ENCODE results near the gene ATP11B. TPM values are rescaled to one million over a fixed set of nuclear protein-coding genes. Genes with fewer than 3 reads are reported as not detected.
A peak's percentile ranks its signal among the peaks of the same experiment; 100 is the strongest.

ATP11B gene
- 100 to 1,000 TPM in 1 of 2 donors, 10 to 100 TPM in 1; 91.1 to 105 TPM for total RNA-seq

DNA sequence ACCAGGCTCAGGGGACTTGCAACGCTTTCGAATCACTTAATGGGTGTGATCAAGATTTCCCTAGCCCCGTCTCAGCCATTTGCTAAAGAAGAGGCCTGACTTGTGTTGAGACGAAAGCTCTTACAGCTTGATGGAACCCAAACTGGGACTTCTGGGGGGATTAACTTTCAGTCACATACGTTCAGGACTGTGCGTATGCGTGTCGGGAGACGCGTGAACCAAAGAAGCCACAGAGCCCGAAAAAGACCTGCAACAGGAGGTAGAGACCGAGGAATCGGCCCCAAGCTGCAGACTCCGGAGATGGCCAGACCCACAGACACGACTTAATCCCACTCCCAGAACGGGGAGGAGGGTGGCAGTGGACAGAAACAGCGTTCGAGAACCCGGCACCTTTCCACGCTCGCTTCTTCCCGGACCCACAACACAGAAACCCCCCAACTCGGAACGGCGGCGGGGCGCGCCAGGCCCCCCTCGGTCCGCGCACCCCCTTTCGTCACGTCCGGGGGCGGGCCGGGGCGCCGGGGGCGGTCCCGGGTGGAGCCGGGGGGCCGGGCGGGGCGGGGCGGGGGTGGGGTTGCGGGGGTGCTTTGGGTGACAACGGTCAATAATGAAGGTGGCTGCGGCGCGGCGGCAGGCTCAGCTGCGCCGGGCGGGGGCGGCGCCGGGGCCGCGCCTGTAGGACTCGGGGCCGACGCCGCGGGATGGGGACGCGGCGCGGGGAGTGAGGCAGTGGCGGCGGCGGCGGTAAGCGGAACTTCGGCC, at the start of gene ATP11B:
Gene ATP11B, plus strand, starts transcription at position 604 of the 762 bp plus-strand sequence. CDS start 256 bp downstream, outside the sequence.
- Mint-ChIP-seq H3K27ac (peak within 1 kb of the TSS; percentile 100), H3K27me3 (ENCODE audit: low read depth) (peaks cover 2% of the 10 kb centered on the region), H3K4me1 (ENCODE audit: low read depth) (peaks cover 25% of the 10 kb centered on the region), H3K36me3 (ENCODE audit: insufficient read depth in 2 of 2) (peaks cover 6 to 10% of the 10 kb centered on the region in 2 donors), H3K9me3 (no peaks in the 10 kb centered on the region), H3K4me3 (peak within 1 kb of the TSS; percentile 90 to 99)
- DNase-seq (peak; percentile 81 to 86), ATAC-seq (replicated peaks in 1 of 2) (peak; percentile 82 to 83)

- H3K9me3 Mint-ChIP-seq: no peaks in the 10 kb centered on the region
- H3K36me3 Mint-ChIP-seq (ENCODE audit: insufficient read depth in 2 of 2): no peaks in the 10 kb centered on the region
- no peaks in the 10 kb centered on the region for H3K27me3 Mint-ChIP-seq (ENCODE audit: low read depth)
- H3K27ac Mint-ChIP-seq: no peak overlapping the region
- no peak for ATAC-seq (replicated peaks in 1 of 2)
- no peaks in the 10 kb centered on the region for H3K4me1 Mint-ChIP-seq (ENCODE audit: low read depth)
- no peak overlapping the region for H3K4me3 Mint-ChIP-seq
- no peak for DNase-seq
Measured at GRCh38 chr3:182746959-182747358, 46.3 kb upstream of the ATP11B start.

GRCh38 chr3:182755308-182755707, 38.0 kb upstream of the ATP11B start:
- Mint-ChIP-seq H3K36me3 (ENCODE audit: insufficient read depth in 2 of 2) (no peaks in the 10 kb centered on the region), H3K4me3 (no peak overlapping the region), H3K9me3 (no peaks in the 10 kb centered on the region), H3K27ac (no peak overlapping the region), H3K27me3 (ENCODE audit: low read depth) (no peaks in the 10 kb centered on the region), H3K4me1 (ENCODE audit: low read depth) (no peaks in the 10 kb centered on the region)
- DNase-seq (no peak), ATAC-seq (replicated peaks in 1 of 2) (no peak)

DNA sequence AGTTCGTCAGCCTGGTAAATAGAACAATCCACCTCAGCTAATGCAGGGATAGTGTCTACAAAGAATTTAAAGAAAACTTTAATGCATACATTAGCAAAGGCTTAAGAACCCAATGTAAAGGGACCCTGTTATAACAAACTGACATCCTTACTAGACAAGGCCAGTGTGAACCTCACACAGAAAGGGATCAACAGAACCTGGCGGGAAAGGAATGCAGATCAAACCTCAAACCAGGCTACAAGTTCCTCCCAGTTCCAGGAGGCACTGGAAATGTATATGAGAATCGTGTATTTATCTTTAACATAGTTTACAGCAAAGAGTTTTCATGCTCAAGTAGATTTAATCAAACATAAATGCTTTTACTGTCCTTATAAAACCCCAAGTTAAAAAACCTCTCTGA, 37.6 kb upstream of the ATP11B start:
- no peaks in the 10 kb centered on the region for H3K27me3 Mint-ChIP-seq (ENCODE audit: low read depth)
- no peaks in the 10 kb centered on the region for H3K9me3 Mint-ChIP-seq
- DNase-seq (no peak), ATAC-seq (replicated peaks in 1 of 2) (no peak)
- H3K4me3 Mint-ChIP-seq: no peak overlapping the region
- no peak overlapping the region for H3K27ac Mint-ChIP-seq
- no peaks in the 10 kb centered on the region for H3K36me3 Mint-ChIP-seq (ENCODE audit: insufficient read depth in 2 of 2)
- H3K4me1 Mint-ChIP-seq (ENCODE audit: low read depth): no peaks in the 10 kb centered on the region

GRCh38 chr3:182760576-182761164, 32.6 kb upstream of the ATP11B start:
- Mint-ChIP-seq H3K27ac (no peak overlapping the region), H3K36me3 (ENCODE audit: insufficient read depth in 2 of 2) (no peaks in the 10 kb centered on the region), H3K4me3 (no peak overlapping the region), H3K4me1 (ENCODE audit: low read depth) (no peaks in the 10 kb centered on the region), H3K27me3 (ENCODE audit: low read depth) (peaks cover 7% of the 10 kb centered on the region), H3K9me3 (no peaks in the 10 kb centered on the region)
- no peak for ATAC-seq (replicated peaks in 1 of 2)
- no peak for DNase-seq

DNA sequence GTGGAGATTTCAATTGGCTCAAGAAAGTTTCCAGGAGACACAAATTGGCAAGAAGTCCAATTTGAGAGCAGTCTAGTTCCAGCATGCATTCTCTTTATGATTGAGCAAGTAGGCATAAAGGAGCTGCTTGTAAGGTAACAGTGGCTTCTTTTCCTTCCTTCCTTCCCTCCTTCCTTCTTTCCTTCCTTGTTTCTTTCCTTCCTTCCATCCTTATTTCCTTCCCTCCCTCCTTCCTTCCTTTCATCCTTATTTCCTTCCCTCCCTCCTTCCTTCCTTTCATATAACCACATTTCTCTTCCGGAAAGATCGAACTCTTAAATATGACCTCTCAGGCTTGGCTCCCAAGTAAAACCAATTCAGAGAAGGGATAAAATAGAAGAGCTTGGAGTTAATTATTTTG, 29.4 kb upstream of the ATP11B start:
- no peaks in the 10 kb centered on the region for H3K4me1 Mint-ChIP-seq (ENCODE audit: low read depth)
- H3K27ac Mint-ChIP-seq: no peak overlapping the region
- H3K9me3 Mint-ChIP-seq: no peaks in the 10 kb centered on the region
- H3K36me3 Mint-ChIP-seq (ENCODE audit: insufficient read depth in 2 of 2): no peaks in the 10 kb centered on the region
- no peak for ATAC-seq (replicated peaks in 1 of 2)
- H3K27me3 Mint-ChIP-seq (ENCODE audit: low read depth): peaks cover 7% of the 10 kb centered on the region
- no peak overlapping the region for H3K4me3 Mint-ChIP-seq
- no peak for DNase-seq

- Mint-ChIP-seq H3K36me3 (ENCODE audit: insufficient read depth in 2 of 2) (no peaks in the 10 kb centered on the region), H3K4me1 (ENCODE audit: low read depth) (no peaks in the 10 kb centered on the region), H3K27me3 (ENCODE audit: low read depth) (peaks cover 7% of the 10 kb centered on the region), H3K27ac (no peak overlapping the region), H3K4me3 (no peak overlapping the region), H3K9me3 (no peaks in the 10 kb centered on the region)
- no peak for ATAC-seq (replicated peaks in 1 of 2)
- no peak for DNase-seq
Measured at GRCh38 chr3:182765287-182765686, 28.0 kb upstream of the ATP11B start.

DNA sequence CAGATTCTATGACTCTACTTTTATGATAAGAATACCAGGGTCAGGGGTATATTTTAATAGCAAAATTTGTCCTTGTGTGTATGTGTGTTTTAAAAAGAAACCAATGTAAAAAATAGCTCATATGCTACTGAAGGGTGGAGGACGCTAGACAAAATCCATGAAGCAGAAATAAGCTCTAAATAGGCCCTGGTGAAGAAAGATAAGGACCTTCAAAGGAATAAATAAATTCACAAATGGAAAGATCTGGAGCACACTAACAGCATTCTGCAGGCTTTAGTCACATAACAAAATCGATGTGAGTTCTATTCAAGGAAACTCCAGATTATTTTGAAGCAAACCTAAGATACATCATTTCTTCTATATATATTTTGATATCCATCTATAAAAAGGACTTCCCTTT, 27.2 kb upstream of the ATP11B start:
- Mint-ChIP-seq H3K9me3 (no peaks in the 10 kb centered on the region), H3K36me3 (ENCODE audit: insufficient read depth in 2 of 2) (no peaks in the 10 kb centered on the region), H3K27ac (no peak overlapping the region), H3K4me3 (no peak overlapping the region), H3K4me1 (ENCODE audit: low read depth) (no peaks in the 10 kb centered on the region), H3K27me3 (ENCODE audit: low read depth) (peaks cover 7% of the 10 kb centered on the region)
- ATAC-seq (replicated peaks in 1 of 2) (no peak), DNase-seq (no peak)

- Mint-ChIP-seq H3K27me3 (ENCODE audit: low read depth) (peaks cover 7% of the 10 kb centered on the region), H3K4me1 (ENCODE audit: low read depth) (no peaks in the 10 kb centered on the region), H3K36me3 (ENCODE audit: insufficient read depth in 2 of 2) (no peaks in the 10 kb centered on the region), H3K27ac (no peak overlapping the region), H3K4me3 (no peak overlapping the region), H3K9me3 (no peaks in the 10 kb centered on the region)
- ATAC-seq (replicated peaks in 1 of 2) (no peak), DNase-seq (no peak)
Measured at GRCh38 chr3:182768413-182768812, 24.9 kb upstream of the ATP11B start.

GRCh38 chr3:182769673-182770072, 23.6 kb upstream of the ATP11B start:
- Mint-ChIP-seq H3K27ac (no peak overlapping the region), H3K4me3 (no peak overlapping the region), H3K9me3 (no peaks in the 10 kb centered on the region), H3K27me3 (ENCODE audit: low read depth) (no peaks in the 10 kb centered on the region), H3K36me3 (ENCODE audit: insufficient read depth in 2 of 2) (no peaks in the 10 kb centered on the region), H3K4me1 (ENCODE audit: low read depth) (no peaks in the 10 kb centered on the region)
- ATAC-seq (replicated peaks in 1 of 2): no peak
- DNase-seq: no peak

DNA sequence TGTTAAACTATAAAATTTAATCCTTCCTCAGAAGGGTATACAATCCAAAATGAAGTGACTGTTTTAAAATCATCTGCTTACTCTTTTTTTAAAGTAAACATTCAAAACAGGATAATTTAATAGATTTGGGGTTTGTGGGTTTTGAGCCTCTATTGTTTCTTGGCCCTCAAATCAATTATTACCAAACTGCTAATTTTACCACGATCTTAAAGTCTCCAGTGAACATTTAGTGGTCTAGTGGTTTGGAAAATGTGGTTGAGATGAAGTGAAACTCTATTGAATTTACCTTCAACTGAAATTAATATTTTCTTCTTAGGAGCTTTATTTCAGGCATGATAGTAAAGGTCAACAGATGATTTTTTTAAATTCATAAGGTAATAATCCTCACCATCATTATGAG, 11.2 kb upstream of the ATP11B start:
- peaks cover 24% of the 10 kb centered on the region for H3K27me3 Mint-ChIP-seq (ENCODE audit: low read depth)
- no peak for DNase-seq

GRCh38 chr3:182783106-182783505, 10.2 kb upstream of the ATP11B start:
- H3K9me3 Mint-ChIP-seq: no peaks in the 10 kb centered on the region
- ATAC-seq (replicated peaks in 1 of 2): no peak

More for the DNA sequence above, 11.2 kb upstream of the ATP11B start:
- ATAC-seq (replicated peaks in 1 of 2): no peak
- Mint-ChIP-seq H3K4me3 (no peak overlapping the region), H3K36me3 (ENCODE audit: insufficient read depth in 2 of 2) (no peaks in the 10 kb centered on the region), H3K27ac (no peak overlapping the region), H3K4me1 (ENCODE audit: low read depth) (no peaks in the 10 kb centered on the region), H3K9me3 (peaks cover 0 to 2% of the 10 kb centered on the region in 2 donors)

DNA sequence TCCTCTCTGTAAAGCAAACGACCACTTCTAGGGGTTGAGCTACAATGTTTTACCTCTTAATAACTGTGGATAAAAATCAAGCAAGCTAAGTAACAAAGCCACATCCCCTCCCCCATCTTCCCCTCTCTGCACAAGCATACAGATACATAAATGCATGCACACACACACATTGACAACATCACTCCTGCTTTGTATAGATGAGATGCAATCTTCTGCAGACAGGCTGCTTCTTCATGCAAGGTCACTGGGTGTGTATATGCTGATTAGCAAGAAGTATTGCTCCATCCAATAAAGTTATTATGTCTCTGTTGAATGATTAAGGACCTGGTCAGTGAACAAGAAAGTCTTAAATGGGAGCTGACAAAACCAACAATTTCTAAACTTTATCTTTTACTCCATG, 8.8 kb upstream of the ATP11B start:
- Mint-ChIP-seq H3K27ac (no peak overlapping the region), H3K9me3 (no peaks in the 10 kb centered on the region), H3K36me3 (ENCODE audit: insufficient read depth in 2 of 2) (no peaks in the 10 kb centered on the region), H3K4me1 (ENCODE audit: low read depth) (no peaks in the 10 kb centered on the region), H3K27me3 (ENCODE audit: low read depth) (peaks cover 31% of the 10 kb centered on the region), H3K4me3 (no peak overlapping the region)
- ATAC-seq (replicated peaks in 1 of 2): no peak
- DNase-seq: no peak

More at GRCh38 chr3:182783106-182783505, 10.2 kb upstream of the ATP11B start:
- Mint-ChIP-seq H3K27ac (no peak overlapping the region), H3K4me1 (ENCODE audit: low read depth) (no peaks in the 10 kb centered on the region), H3K27me3 (ENCODE audit: low read depth) (peaks cover 29% of the 10 kb centered on the region), H3K4me3 (no peak overlapping the region), H3K36me3 (ENCODE audit: insufficient read depth in 2 of 2) (no peaks in the 10 kb centered on the region)
- DNase-seq: no peak

DNA sequence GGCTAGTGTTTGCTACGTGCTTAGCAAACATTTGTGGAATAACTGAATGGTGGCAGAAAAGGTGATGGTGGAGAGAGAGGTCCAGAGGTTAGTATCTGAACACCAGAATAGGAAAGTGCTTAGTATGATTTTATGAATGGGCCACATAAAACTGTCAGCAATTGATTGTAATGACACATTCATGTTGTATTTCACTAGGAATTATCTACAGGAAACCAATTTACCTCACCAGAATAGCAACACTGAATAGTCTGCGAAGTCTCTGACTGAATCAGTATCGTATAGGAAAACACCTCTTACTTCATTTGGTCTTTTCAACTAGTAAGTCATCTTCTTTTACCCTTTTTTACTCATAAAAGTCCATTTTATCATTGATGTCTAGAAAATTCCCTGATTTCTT, 8.2 kb upstream of the ATP11B start:
- peaks cover 31% of the 10 kb centered on the region for H3K27me3 Mint-ChIP-seq (ENCODE audit: low read depth)
- H3K4me3 Mint-ChIP-seq: no peak overlapping the region
- ATAC-seq (replicated peaks in 1 of 2) (peak in 1 of 2 donors; percentile 54), DNase-seq (no peak)
- no peaks in the 10 kb centered on the region for H3K4me1 Mint-ChIP-seq (ENCODE audit: low read depth)
- H3K27ac Mint-ChIP-seq: no peak overlapping the region
- no peaks in the 10 kb centered on the region for H3K9me3 Mint-ChIP-seq
- no peaks in the 10 kb centered on the region for H3K36me3 Mint-ChIP-seq (ENCODE audit: insufficient read depth in 2 of 2)

Data from activated T-cell treated with anti-CD3 and anti-CD28 coated beads, Interleukin-2, amount 50 U/mL, for 72 hours (primary cell).